HepG2 (cell line): ENCODE data around the gene ENAH.

Experiments used
- CTCF ChIP-seq: sonication (generic); formaldehyde crosslinking; IDR thresholded peaks from 2 replicates; pipeline ENCODE4 v1.5.0; 2020; ENCODE audit warnings: mild to moderate bottlenecking, missing genetic modification reagents, moderate library complexity
- EZH2 ChIP-seq: conservative IDR thresholded peaks from 2 replicates; pipeline ENCODE4 v1.6.1; 2012; ENCODE audit warnings: mild to moderate bottlenecking, low read depth, low read length, moderate library complexity
- KLF11 ChIP-seq: IDR thresholded peaks from 2 replicates; pipeline ENCODE4 v1.6.1; 2016; ENCODE audit warnings: missing compliant biosample characterization
- POLR2AphosphoS5 ChIP-seq: IDR thresholded peaks from 2 replicates; pipeline ENCODE4 v1.6.1; 2012; ENCODE audit warnings: low read depth, low read length
- RBM39 ChIP-seq: fragments of 200-400 bp; formaldehyde crosslinking; IDR thresholded peaks from one replicate; pipeline ENCODE4 v1.6.1; 2018; ENCODE audit warnings: antibody characterized with exemption, mild to moderate bottlenecking, low read depth, low read length; ENCODE audit not compliant: poor library complexity, severe bottlenecking
- REST ChIP-seq, 2 experiments: IDR thresholded peaks; 2 replicates each; pipeline ENCODE4 v1.6.1; 2011 to 2012; ENCODE audit warnings: low read length in 2 of 2, borderline replicate concordance in 1 of 2, low read depth in 1 of 2, mild to moderate bottlenecking in 1 of 2, moderate library complexity in 1 of 2
- SMC3 ChIP-seq: IDR thresholded peaks from 2 replicates; pipeline ENCODE4 v1.6.1; 2011; ENCODE audit warnings: low read length, improper control_type of control experiment
- ZNF501 ChIP-seq: sonication (generic); formaldehyde crosslinking; IDR thresholded peaks from 2 replicates; pipeline ENCODE4 v1.5.1; 2020; ENCODE audit warnings: mild to moderate bottlenecking, moderate library complexity, missing genetic modification reagents
- ZNF713 ChIP-seq: sonication (generic); formaldehyde crosslinking; IDR thresholded peaks from 2 replicates; pipeline ENCODE4 v1.4.0; 2020; ENCODE audit warnings: mild to moderate bottlenecking, missing genetic modification reagents
- ZNF740 ChIP-seq: sonication (generic); formaldehyde crosslinking; IDR thresholded peaks from 2 replicates; pipeline ENCODE4 v1.4.0; 2020; ENCODE audit warnings: missing genetic modification reagents
- ZNF777 ChIP-seq: sonication (generic); formaldehyde crosslinking; IDR thresholded peaks from 2 replicates; pipeline ENCODE4 v1.4.0; 2020; ENCODE audit warnings: missing genetic modification reagents
- TF ChIP-seq, protein P1 (sequence below): sonication (generic); formaldehyde crosslinking; IDR thresholded peaks from 2 replicates; pipeline ENCODE4 v1.4.0; 2020; ENCODE audit warnings: mild to moderate bottlenecking, missing genetic modification reagents

- TF ChIP-seq ZNF501 (CRISPR knock-in tag) (no peak), KLF11 (no peak), CTCF (CRISPR knock-in tag) (no peak), POLR2AphosphoS5 (no peak), REST (IDR thresholded peaks at IDR 0.05; ENCODE audit: borderline replicate concordance in 1 of 2, low read depth in 1 of 2, low read length in 2 of 2) (0 out of 4 replicates have a peak, but pooled peaks of 1 of the 2 experiments have one; percentile 54), RBM39 (no peak), ZNF740 (CRISPR knock-in tag) (no peak), ZNF777 (no peak), EZH2 (no peak), SMC3 (peak; percentile 23; the same call in 1 of the 2 replicates), ZNF713 (CRISPR knock-in tag) (no peak)
- TF ChIP-seq, protein P1, sequence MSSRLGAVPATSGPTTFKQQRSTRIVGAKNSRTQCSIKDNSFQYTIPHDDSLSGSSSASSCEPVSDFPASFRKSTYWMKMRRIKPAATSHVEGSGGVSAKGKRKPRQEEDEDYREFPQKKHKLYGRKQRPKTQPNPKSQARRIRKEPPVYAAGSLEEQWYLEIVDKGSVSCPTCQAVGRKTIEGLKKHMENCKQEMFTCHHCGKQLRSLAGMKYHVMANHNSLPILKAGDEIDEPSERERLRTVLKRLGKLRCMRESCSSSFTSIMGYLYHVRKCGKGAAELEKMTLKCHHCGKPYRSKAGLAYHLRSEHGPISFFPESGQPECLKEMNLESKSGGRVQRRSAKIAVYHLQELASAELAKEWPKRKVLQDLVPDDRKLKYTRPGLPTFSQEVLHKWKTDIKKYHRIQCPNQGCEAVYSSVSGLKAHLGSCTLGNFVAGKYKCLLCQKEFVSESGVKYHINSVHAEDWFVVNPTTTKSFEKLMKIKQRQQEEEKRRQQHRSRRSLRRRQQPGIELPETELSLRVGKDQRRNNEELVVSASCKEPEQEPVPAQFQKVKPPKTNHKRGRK (CRISPR knock-in tag), result no peak
Observed at GRCh38 chr1:225700164-225700821, 47.4 kb upstream of the ENAH start.
